Activated CD8-positive, alpha-beta memory T cell treated with anti-CD3 and anti-CD28 coated beads, Interleukin-2, amount 50 U/mL, for 24 hours (primary cell): ENCODE measurements around the gene GSS.

ENCODE experiments used
- DNase-seq: peaks from one replicate; pipeline ENCODE4 v3.0.0-alpha.2; 2020; ENCODE audit errors: extremely low read depth

Gene GSS

DNA sequence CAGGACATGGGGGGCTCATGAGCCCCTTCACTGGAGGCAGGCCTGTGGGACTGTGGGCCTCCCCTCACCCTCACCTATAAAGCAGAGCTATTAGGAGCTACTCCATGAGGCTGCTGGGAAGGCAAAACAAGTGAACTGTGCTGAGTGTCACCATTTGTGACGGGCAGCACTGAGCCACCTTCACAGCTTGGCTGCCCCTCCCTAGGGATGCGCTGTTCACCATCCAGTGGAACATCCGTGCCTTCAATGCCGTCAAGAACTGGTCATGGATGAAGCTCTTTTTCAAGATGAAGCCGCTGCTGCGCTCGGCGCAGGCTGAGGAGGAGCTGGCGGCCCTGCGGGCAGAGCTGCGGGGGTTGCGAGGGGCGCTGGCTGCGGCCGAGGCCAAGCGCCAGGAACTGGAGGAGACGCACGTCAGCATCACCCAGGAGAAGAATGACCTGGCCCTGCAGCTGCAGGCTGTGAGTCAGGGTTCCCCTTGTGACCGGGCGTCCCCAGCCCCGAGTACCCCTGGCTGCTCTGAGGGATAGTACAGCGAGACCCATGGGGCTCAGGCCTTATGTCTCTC, 38.4 kb upstream of the GSS start:
- no peak for DNase-seq

DNA sequence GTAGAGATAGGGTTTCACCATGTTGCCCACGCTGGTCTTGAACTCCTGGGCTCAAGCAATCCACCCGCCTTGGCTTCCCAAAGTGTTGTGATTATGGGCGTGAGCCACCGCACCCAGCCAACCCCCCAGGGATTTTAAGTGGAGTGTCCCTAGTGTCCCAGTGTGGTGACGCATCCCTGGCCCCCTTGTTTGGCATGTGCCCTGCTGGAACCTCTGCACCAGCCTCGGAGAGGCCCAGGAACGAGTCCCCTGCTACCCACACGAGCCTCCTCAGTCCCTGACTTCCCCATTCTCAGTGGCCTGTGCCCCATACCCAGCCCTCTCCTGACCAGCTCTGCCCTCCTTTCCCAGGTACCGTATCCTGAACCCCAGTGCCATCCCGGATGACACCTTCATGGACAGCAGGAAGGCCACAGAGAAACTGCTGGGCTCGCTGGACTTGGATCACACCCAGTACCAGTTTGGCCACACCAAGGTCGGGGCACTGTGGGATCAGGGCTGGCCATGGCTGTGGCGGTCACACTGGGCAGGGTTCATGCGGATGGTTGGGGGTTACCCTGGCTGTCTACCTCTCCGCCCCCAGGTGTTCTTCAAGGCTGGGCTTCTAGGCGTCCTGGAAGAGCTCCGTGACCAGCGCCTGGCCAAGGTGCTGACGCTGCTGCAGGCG, 37.3 kb upstream of the GSS start:
- no peak for DNase-seq

DNA sequence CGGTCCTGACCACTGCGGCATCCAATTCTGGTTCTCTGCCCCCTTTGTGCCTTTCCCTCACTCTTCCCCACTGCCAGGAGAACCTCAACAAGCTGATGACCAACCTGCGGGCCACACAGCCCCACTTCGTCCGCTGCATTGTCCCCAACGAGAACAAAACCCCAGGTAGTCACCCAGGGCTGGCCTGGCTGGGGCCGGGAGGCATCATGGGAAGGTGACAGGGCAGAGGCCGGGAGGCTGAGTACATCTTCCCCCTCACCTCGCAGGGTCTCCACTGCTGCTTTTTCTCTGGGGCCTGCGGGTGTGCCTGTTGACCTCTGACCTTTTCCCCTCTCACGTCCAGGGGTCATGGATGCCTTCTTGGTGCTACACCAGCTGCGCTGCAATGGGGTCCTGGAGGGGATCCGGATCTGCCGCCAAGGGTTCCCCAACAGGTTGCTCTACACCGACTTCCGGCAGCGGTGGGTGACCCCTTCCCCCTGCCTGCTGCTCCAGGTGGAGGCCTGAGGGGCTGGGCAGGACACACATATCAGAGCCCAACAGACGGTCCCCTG, 35.1 kb upstream of the GSS start:
- no peak for DNase-seq

DNA sequence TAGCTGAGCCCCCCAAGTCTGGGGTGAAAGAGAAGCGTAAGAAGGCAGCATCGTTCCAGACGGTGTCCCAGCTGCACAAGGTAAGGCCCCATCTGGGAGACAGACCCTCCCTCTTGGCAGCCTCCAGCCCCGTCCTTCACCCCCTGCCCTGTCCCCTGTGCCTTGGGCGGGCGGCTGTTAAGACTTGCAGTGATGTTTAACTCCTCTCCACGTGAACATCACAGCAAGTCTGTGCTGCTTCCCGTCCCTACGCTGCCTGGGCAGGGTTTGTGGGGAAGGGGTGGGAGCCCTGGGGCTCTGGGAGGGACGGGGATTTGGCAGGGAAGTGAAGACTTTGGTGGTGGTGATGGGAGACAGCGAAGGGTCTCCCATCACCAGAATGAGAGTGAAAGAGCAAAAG, 34.6 kb upstream of the GSS start:
- DNase-seq, result no peak

DNA sequence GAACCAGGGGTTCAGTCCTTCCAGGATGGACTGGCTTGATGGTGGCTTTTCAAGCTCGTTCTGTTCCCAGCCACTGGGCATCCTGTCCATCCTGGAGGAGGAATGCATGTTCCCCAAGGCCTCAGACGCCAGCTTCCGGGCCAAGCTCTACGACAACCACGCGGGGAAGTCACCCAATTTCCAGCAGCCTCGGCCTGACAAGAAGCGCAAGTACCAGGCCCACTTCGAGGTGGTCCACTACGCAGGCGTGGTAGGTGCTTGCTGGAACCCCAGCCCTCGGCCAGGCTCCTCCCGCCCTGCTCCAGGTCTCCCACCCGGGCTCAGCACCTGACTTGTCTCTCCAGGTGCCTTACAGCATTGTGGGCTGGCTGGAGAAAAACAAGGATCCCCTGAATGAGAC, 34.1 kb upstream of the GSS start:
- DNase-seq, result no peak

DNA sequence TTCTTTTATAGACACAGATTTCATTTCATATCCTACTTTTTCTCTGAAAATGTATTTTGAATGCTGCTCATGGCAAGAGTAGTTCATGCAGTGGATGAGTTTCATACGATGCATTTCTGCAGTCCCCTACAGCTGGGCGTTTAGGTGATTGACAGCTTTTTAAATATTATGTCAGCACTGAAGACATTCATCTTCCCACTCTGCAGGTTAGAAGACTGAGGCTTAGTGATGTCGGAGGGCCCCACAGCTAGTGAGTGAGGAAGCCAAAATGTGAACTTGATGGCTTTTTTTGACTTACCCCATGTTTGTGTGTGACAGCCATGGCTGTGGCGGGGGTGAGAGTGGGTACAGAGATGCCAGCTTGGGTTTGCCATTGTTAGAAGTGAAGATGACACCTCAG, 33.5 kb upstream of the GSS start:
- no peak for DNase-seq

DNA sequence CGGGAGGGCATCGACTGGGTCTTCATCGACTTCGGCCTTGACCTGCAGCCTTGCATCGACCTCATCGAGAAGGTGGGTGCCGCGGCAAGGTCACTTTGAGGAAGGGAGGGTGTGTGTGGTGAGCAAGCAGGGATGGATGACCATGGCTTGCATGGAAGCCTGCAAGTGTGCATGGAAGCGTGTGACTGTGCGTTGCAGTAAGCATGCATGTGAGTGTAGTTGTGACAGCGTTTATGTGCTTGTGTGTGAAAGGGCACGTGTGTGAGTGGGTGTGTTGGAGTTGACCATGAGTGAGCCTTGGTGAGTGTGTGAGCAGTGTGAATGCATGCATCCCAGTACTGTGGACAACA, 32.6 kb upstream of the GSS start:
- DNase-seq, result no peak

DNA sequence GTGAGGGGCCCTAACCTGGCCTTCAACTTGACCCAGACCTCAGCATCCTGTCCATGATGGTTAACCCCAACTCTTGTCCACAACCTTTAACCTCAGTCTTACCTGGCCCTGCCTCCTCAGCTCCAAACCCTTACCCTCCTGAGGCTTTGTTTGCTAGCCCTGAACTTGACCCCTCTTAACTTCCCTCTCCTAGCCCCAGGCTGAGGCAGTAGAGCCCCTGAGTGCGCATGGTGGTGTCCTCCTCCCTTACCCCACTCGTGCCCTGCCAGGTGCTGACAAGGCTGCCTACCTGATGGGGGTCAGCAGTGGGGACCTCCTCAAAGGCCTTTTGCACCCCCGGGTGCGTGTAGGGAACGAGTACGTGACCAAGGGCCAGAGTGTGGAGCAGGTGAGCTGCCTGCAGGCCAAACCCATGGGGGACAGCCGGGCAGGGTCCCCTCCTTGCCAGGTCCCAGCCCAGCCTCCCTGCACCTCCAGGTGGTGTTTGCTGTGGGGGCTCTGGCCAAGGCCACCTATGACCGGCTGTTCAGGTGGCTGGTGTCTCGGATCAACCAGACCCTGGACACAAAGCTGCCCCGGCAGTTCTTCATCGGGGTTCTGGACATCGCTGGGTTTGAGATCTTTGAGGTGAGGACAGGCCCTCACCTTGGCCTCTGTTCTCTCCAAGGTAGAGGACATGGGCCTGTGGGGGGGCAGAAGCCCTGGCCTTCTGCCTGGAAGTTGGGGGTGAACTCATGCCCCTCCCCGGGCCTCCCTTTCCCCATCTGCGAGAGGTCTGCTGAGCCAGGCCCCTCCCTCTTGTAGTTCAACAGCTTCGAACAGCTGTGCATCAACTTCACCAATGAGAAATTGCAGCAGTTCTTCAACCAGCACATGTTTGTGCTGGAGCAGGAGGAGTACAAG, 31.9 kb upstream of the GSS start:
- no peak for DNase-seq

DNA sequence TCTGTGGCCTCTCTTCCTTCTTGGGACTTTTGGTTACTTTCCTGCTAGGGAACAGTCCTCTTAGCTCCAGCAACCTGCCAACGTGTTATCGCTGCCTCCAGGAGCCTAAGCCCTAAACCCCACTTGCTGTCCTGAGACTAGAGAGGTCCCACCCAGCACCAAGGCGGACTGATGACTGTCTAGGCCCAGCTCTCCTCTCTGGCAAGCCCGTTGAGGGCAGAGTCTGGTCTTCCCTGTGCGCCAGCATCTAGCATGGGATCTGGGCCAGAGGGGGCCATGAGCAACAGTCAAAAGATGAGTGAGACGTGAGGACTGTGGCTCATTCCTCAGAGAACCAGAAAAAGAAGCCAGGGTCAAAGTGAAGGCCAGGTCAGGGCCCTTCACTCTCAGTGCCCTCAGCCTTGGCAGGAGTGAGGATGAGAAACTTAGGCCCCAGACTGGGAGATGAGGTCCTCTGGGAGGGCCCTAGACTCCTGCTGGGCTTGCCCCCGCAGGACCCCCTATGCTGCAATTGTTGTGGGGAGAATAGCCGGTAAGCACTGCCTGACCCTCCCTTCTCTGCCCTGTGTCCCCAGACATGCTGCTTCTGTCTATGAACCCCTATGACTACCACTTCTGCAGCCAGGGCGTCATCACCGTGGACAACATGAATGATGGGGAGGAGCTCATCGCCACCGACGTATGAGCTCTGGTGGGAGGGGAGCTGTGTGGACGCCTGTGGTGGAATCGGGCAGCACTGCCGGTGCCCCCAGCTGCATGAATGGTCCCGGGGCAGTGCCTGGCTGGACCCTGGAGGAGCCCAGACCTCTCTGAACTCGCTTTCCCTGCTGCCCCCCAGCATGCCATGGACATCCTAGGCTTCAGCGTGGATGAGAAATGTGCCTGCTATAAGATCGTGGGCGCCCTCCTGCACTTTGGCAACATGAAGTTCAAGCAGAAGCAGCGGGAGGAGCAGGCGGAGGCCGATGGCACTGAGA, 31.0 kb upstream of the GSS start:
- DNase-seq, result no peak

DNA sequence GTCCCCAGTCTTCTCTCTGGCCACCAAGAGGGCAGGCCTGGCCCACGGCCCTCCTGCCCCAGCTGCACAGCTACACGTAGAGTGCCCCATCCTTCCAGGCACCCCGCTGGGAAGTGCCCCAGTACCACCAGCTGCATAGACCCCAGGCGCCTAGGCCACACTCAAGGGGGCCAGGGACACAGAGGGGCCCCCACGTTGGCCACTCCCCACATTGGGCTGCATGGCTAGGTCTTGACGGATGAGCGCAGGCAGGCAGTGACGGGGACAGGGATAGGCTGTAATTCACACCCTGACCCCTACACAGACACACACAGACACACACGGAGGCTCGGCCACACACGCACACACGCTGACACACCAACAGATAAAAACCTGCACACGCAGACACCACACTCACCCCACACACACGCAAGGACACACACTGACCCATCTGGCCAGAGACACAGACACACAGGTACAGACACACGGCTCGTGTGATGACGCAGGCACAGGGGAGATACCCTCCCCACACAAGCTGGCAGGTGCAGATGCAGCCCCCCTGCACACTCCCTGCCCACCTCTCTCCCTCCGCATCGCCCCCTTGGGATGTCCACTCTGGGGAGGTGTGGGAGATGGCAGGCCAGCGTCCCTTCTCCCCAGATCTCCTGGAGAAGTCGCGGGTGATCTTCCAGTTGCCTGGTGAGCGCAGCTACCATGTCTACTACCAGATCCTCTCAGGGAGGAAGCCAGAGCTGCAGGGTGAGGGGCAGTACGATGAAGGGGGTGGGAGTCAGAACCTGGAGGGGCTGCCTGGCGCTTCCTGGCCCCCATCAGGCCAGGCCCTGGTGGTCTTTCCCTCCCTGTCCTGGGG, 30.1 kb upstream of the GSS start:
- no peak for DNase-seq

DNA sequence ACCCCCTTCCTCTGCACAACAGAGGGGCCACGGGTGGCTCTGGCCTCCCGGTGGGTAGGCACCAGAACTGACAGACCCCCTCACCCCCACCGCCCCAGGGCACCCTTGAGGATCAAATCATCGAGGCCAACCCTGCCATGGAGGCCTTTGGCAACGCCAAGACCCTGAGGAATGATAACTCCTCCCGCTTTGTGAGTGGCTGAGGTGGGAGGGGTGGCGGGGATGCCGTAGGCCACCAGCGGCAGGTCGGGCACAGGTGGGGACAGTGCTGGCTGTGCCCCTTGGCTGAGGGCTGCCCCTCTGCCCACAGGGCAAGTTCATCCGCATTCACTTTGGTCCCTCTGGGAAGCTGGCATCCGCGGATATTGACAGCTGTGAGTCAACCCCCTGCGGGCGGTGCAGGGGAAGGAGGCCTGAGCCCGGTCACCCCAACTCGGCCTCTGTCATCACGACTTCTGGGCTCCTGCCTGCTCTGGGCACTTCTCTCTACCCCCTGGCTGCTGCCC, 29.2 kb upstream of the GSS start:
- no peak for DNase-seq

DNA sequence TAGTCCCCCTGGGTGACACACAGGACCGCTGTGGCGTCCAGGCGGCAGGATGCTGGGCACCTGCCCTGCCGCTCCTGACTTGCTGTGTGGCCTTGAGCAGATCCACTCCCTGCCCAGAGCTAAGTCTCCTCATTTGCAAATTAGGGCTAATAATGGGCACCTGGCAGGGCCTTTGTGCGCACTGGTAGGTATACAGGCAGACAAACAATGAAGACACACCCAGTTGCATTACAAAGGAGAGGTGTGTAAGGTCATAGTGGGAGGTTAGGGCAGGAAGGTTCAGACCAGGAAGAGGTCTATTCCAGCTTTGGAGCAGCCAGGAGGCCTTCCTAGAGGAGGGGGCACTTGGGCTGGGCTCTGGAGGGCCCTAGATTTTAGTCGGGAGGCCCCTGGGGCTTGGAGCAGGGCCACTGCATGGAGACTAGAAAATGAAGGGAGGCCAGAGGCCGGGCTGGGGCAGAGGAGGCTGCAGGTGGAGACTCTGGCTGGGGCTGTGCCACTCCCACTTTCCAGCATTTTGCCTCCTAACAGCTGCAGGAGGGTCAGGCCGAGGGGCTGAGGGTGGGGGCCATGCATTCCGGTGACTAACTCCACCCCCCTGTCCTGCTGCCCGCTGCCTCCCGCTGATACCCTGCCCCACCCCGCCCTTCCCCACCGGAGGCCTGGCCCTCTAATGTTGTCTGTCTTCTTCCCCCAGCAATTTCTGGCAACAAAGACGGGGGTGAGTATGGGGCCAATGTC, 28.6 kb upstream of the GSS start:
- no peak for DNase-seq

DNA sequence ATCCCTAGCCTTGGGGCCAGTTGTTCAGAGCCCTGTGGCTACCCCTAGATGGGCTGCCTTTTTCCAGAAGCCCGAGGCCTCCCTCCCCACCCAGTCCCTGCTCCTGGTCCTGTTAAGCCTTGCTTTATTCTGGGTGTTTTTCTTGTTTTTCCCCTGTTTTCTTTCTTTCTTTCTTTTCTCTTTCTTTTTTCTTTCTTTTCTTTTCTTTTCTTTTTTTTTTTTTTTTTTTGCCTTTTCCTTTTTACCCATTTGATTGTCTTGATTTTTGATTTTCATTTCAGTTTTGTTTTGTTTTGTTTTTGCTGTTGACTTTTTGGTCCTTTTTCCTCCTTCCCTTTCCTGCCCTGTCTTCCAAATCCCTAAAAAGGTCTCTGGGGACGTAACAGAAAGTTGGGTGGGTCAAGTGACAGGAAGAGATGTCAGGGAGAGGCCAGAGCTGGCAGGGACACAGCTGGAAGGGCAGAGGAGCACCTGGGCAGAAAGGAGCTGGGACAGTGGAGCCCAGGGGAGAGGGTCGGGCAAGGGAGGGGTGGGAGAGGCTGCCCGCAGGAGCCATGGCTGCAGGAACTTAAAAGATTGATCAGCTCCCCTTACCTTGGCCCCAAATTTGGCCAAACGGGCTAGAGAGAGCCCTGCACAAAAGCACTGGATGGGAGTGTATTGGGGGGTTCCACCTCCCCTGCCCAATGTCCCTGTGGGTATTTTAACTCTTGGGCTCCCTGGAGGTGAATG, 27.6 kb upstream of the GSS start:
- DNase-seq, result no peak

DNA sequence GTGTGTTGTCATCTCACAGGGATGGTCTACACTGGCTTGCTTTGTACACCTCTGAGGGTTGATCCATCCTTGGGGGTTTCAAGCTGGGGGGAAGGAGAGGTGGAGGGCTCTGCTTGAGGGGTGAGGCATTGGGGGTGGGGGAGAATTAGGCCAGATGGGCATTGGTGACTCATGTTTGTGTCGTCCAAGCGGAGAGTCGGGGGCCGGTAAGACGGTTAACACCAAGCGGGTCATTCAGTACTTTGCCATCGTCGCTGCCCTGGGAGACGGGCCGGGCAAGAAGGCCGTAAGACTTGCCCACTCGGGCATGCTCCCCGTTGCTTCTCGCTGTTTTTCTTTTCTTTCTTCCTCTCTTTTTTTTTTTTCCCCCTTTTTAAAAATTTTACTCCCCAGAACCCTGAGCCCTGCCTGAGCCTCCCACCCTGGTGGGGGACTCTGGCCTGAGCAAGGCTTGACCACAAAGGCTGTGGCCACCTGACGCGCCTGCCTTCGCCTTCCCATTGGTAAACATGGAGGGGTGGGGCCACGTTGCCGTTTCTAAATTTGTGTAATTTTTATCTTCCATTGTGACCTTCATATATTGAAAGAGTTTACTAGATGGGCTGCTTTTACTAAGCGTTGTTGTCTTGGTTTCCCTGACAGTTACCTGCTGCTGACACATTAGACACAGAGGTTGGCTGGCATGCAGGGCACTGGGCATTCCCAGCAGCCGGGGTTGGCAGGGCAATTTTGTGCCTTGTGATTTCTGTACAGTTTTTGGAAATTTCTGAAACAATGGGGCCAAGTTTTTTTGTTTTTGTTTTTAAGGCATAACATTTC, 26.9 kb upstream of the GSS start:
- DNase-seq, result no peak

DNA sequence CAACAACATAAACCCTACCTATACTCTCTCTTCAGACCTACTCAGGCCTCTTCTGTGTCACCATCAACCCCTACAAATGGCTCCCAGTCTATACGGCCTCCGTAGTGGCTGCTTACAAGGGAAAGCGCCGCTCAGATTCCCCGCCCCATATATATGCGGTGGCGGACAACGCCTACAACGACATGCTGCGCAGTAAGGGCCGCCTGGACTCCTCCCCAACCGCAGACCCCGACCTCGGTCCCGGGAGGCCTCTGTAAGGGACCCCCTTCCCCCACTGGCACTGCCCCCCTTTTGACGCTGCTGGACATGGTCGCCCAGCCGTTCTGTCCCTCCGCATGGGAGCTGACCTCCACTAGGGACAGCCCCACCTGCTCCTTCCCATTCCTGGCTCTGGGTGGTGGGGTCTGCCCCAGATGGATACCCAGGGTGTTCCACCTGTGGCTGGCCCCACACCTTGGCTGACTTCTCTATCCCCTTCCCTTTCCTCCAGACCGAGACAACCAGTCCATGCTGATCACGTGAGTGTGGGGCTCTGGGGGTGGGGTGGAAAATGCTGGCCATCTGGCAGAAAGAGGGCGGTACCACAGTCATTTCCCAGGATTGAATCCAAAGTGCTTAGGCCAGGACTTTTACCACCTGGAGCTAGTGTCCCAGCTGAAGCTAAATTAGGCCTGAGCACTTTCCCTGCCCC, 25.1 kb upstream of the GSS start:
- no peak for DNase-seq

DNA sequence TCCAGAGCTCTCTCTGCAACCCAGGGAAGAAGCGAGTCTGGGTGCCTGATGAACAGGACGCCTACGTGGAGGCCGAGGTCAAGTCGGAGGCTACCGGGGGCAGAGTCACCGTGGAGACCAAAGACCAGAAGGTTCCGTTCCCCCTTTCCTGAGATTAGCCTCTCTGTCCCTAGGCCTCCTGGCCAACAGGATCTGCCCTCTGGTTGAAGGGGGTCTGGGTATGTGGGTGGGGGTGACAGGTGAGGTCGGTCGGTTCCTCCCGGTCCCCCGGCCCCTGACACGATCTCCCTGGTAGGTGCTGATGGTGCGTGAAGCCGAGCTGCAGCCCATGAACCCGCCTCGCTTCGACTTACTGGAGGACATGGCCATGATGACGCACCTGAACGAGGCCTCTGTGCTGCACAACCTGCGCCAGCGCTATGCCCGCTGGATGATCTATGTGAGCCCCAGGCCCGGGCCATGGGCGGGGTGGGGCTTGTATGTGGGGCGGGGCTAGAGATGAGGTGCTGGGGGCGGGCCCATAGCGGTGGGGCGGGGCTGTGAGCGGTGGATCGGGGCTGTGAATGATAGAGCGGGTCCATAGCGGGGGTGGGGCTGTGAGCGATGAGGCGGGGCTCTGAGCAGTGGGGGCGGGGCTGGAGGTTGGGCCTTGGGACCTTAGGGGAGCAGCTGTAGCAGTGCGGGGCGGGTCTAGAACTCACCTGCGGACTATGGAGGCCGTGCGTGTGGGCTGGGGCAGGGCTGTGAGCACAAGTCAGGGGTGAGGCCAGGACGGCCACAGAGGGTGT, 24.0 kb upstream of the GSS start:
- no peak for DNase-seq
